GM23338 (cell line): Measurements from ENCODE around the gene CCDC57.

ENCODE experiments used
- EZH2 ChIP-seq: fragments of 200-600 bp; sonication (generic); IDR thresholded peaks from one replicate; pipeline ENCODE4 v1.8.0; 2017; ENCODE audit warnings: antibody characterized with exemption, mild to moderate bottlenecking, low read depth; ENCODE audit not compliant: unreplicated experiment
- EZH2phosphoT487 ChIP-seq: fragments of 200-600 bp; sonication (generic); IDR thresholded peaks from one replicate; pipeline ENCODE4 v1.8.1; 2018; ENCODE audit warnings: antibody characterized with exemption; ENCODE audit not compliant: unreplicated experiment
- POLR2AphosphoS5 ChIP-seq: IDR thresholded peaks from 2 replicates; pipeline ENCODE4 v1.6.1; 2016; ENCODE audit warnings: antibody characterized with exemption, low read depth
- TF ChIP-seq, protein P1 (sequence below): IDR thresholded peaks from one replicate; pipeline ENCODE4 v1.6.1; 2018; ENCODE audit warnings: antibody characterized with exemption; ENCODE audit not compliant: unreplicated experiment
- TF ChIP-seq, protein P2 (sequence below), 2 experiments: fragments of 200-600 bp in 1 of 2; sonication (generic) in 1 of 2; conservative IDR thresholded peaks; 2 replicates each; pipeline versions ENCODE4 v1.5.1 to v1.6.1; 2016 to 2017; ENCODE audit warnings: antibody characterized with exemption in 2 of 2, low read depth in 2 of 2, mild to moderate bottlenecking in 2 of 2, moderate library complexity in 1 of 2

DNA sequence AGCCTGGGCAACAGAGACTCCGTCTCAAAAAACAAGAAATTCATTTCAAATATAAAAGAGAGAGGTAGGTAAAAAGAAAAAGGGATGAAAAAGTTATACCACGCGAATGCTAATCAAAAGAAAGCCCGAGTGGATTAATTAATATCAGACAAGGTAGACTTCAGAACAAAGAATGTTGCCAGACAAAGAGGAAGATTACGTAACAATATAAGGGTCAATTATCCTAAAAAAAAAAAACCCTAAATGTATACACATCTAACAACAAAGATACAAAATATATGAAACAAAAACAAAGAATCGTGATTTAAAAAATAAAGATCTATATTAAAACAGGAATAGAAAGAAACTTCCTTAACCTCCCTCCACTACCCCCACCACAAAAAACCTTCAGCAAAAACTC lies 44.1 kb downstream of the CCDC57 start:
- TF ChIP-seq EZH2 (no peak), EZH2phosphoT487 (no peak), POLR2AphosphoS5 (no peak)
- TF ChIP-seq, protein P1, sequence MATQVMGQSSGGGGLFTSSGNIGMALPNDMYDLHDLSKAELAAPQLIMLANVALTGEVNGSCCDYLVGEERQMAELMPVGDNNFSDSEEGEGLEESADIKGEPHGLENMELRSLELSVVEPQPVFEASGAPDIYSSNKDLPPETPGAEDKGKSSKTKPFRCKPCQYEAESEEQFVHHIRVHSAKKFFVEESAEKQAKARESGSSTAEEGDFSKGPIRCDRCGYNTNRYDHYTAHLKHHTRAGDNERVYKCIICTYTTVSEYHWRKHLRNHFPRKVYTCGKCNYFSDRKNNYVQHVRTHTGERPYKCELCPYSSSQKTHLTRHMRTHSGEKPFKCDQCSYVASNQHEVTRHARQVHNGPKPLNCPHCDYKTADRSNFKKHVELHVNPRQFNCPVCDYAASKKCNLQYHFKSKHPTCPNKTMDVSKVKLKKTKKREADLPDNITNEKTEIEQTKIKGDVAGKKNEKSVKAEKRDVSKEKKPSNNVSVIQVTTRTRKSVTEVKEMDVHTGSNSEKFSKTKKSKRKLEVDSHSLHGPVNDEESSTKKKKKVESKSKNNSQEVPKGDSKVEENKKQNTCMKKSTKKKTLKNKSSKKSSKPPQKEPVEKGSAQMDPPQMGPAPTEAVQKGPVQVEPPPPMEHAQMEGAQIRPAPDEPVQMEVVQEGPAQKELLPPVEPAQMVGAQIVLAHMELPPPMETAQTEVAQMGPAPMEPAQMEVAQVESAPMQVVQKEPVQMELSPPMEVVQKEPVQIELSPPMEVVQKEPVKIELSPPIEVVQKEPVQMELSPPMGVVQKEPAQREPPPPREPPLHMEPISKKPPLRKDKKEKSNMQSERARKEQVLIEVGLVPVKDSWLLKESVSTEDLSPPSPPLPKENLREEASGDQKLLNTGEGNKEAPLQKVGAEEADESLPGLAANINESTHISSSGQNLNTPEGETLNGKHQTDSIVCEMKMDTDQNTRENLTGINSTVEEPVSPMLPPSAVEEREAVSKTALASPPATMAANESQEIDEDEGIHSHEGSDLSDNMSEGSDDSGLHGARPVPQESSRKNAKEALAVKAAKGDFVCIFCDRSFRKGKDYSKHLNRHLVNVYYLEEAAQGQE: no peak
- TF ChIP-seq, protein P2, sequence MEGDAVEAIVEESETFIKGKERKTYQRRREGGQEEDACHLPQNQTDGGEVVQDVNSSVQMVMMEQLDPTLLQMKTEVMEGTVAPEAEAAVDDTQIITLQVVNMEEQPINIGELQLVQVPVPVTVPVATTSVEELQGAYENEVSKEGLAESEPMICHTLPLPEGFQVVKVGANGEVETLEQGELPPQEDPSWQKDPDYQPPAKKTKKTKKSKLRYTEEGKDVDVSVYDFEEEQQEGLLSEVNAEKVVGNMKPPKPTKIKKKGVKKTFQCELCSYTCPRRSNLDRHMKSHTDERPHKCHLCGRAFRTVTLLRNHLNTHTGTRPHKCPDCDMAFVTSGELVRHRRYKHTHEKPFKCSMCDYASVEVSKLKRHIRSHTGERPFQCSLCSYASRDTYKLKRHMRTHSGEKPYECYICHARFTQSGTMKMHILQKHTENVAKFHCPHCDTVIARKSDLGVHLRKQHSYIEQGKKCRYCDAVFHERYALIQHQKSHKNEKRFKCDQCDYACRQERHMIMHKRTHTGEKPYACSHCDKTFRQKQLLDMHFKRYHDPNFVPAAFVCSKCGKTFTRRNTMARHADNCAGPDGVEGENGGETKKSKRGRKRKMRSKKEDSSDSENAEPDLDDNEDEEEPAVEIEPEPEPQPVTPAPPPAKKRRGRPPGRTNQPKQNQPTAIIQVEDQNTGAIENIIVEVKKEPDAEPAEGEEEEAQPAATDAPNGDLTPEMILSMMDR (conservative IDR thresholded peaks at IDR 0.05; ENCODE audit: low read depth in 2 of 2): no peak
